ENCODE measurements around the gene TUBGCP3. TPM values are rescaled to one million over a fixed set of nuclear protein-coding genes. Genes with fewer than 3 reads are reported as not detected.
"Not testable (repeated sequence)": the region's sequence is repeated elsewhere in the genome, so short reads cannot be mapped to it uniquely, and the experiment has no call there.

The TUBGCP3 gene
- total and polyA plus RNA-seq, 12 donors: 12.2 to 34.0 (median 21.5) TPM

DNA sequence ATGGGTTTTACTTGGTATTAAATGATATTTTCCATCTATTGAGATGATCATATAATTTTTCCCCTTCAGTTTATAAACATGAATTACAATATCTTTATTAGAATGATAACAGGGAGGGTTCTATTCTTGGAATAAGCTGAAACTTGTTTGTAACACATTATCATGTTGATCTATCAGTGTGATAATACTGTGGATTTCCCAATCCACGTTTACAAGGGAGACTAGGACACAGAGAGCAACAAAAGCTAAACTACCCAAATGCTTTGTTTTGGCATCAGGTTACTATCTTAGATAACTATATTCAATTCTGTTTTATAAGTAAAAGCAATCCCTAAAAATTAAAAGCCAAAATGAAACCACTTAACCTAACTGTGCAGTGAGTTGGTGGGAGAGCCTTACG is 92.5 kb downstream of the TUBGCP3 start:
- Histone ChIP-seq H3K4me3 (no peak overlapping the region), H3K4me1 (replicated peaks in 1 of 2) (no peaks in the 10 kb centered on the region), H3K27me3 (no peaks in the 10 kb centered on the region), H3K9me3 (replicated peaks in 1 of 3) (no peaks in the 10 kb centered on the region), H3K36me3 (replicated peaks in 1 of 2) (peaks cover 0 to 41% of the 10 kb centered on the region in 2 donors), H3K27ac (no peak overlapping the region)
- intact Hi-C loops (cut with DNase I): no loop called here
- TF ChIP-seq POLR2A (IDR thresholded peaks at IDR 0.05): no peak
- TF ChIP-seq, protein P1, sequence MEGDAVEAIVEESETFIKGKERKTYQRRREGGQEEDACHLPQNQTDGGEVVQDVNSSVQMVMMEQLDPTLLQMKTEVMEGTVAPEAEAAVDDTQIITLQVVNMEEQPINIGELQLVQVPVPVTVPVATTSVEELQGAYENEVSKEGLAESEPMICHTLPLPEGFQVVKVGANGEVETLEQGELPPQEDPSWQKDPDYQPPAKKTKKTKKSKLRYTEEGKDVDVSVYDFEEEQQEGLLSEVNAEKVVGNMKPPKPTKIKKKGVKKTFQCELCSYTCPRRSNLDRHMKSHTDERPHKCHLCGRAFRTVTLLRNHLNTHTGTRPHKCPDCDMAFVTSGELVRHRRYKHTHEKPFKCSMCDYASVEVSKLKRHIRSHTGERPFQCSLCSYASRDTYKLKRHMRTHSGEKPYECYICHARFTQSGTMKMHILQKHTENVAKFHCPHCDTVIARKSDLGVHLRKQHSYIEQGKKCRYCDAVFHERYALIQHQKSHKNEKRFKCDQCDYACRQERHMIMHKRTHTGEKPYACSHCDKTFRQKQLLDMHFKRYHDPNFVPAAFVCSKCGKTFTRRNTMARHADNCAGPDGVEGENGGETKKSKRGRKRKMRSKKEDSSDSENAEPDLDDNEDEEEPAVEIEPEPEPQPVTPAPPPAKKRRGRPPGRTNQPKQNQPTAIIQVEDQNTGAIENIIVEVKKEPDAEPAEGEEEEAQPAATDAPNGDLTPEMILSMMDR (IDR thresholded peaks at IDR 0.05): no peak
- DNase-seq: no peak
- WGBS, 4 donors: 73 to 87% (median 77%) methylated on average over 2 of the region's 2 CpGs

DNA sequence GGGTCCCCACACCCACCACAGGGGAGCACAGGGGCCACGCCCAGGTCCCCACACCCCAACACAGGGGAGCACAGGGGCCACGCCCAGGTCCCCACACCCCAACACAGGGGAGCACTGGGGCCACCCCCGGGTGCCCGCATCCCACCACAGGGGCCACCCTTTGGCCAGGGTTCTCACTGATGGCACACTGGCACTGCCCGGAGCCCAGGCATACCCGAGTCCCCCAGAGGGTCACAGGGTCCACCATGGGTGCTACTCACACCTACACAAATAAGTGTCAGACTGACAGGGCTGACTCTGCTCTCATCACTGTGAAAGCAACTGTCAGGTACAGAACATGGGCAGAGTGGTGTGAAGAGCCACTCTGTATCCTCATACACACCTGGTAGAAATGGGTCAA is 98.8 kb downstream of the TUBGCP3 start:
- H3K36me3 ChIP-seq (replicated peaks in 1 of 2): peaks cover 0 to 9% of the 10 kb centered on the region in 2 donors
- WGBS, 4 donors: 98 to 99% methylated on average over 6 of the region's 6 CpGs; no CpG with 5 or more reads in 2 of the 4 donors
- H3K4me1 ChIP-seq (replicated peaks in 1 of 2): no peaks in the 10 kb centered on the region
- H3K4me3 ChIP-seq: no peak overlapping the region
- H3K27me3 ChIP-seq: no peaks in the 10 kb centered on the region
- no peaks in the 10 kb centered on the region for H3K9me3 ChIP-seq (replicated peaks in 1 of 3)
- no peak for DNase-seq
- intact Hi-C loops (cut with DNase I): no loop called here
- TF ChIP-seq POLR2A (IDR thresholded peaks at IDR 0.05): no peak
- TF ChIP-seq, protein P1 (IDR thresholded peaks at IDR 0.05): no peak
- H3K27ac ChIP-seq: no peak overlapping the region

DNA sequence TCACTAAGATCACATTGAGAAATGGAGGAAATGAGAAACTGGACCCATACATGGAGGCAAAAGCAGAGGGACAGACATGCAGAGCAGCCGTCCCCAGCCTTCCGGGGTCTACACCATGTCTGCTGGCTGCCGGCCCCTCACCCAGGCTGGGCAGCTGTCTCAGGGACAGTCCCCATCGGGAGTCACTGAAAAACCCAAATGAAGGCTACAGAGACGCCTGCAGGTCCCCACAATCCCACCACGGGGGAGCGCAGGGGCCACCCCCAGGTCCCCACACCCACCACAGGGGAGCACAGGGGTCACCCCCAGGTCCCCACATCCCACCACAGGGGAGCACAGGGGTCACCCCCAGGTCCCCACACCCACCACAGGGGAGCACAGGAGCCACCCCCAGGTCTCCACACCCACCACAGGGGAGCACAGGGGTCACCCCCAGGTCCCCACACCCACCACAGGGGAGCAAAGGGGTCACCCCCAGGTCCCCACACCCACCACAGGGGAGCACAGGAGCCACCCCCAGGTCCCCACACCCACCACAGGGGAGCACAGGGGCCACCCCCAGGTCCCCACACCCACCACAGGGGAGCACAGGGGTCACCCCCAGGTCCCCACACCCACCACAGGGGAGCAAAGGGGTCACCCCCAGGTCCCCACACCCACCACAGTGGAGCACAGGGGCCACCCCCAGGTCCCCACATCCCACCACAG is 99.5 kb downstream of the TUBGCP3 start:
- intact Hi-C loops (cut with DNase I); H3K4me3 ChIP-seq; H3K4me1 ChIP-seq (replicated peaks in 1 of 2); DNase-seq; H3K27me3 ChIP-seq; H3K9me3 ChIP-seq (replicated peaks in 1 of 3); H3K36me3 ChIP-seq (replicated peaks in 1 of 2); H3K27ac ChIP-seq: not testable (repeated sequence)
- 94 to 98% (median 97%) methylated on average over 3 to 7 of the region's 7 CpGs for WGBS, 4 donors

DNA sequence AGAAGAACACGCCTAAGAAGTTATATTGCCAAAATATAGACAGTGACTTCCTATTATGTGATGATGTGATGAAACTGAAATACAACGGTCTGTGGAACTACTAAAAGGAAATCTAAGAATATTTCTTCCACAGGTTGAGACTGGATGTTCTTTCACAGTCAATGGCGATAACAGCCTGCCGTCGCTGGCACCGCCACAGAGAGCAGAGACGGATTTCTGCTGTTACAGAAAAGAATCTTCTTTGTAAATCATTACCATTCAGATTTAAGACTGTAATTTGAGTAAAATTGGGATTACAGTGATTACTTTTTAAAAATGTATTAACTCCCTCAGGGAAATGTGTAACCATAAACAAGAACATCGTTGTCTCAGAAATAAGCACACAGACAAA is 100.8 kb downstream of the TUBGCP3 start:
- DNase-seq: no peak
- no peak overlapping the region for H3K4me3 ChIP-seq
- no peaks in the 10 kb centered on the region for H3K27me3 ChIP-seq
- H3K36me3 ChIP-seq (replicated peaks in 1 of 2): peaks cover 0 to 9% of the 10 kb centered on the region in 2 donors
- TF ChIP-seq POLR2A (IDR thresholded peaks at IDR 0.05): no peak
- TF ChIP-seq, protein P1 (IDR thresholded peaks at IDR 0.05): no peak
- no peaks in the 10 kb centered on the region for H3K9me3 ChIP-seq (replicated peaks in 1 of 3)
- intact Hi-C loops (cut with DNase I): no loop called here
- H3K4me1 ChIP-seq (replicated peaks in 1 of 2): no peaks in the 10 kb centered on the region
- WGBS, 4 donors: 89 to 95% (median 93%) methylated on average over 8 of the region's 8 CpGs
- no peak overlapping the region for H3K27ac ChIP-seq
